Vagina (tissue), 2 donors: ENCODE data around the gene TFDP2. TPM values are rescaled to one million over a fixed set of nuclear protein-coding genes. Genes with fewer than 3 reads are reported as not detected.
"Not testable (repeated sequence)": the region's sequence is repeated elsewhere in the genome, so short reads cannot be mapped to it uniquely, and the experiment has no call there.

ENCODE experiments used
- DNase-seq, 2 donors: peaks; one replicate each; pipeline ENCODE4 v3.0.0-alpha.2; 2017; ENCODE audit errors: extremely low spot score in 2 of 2
- H3K27ac ChIP-seq: fragments of 200-600 bp; sonication (generic); one replicate; pipeline ENCODE4 v1.5.1; 2019
- H3K27me3 ChIP-seq: fragments of 200-600 bp; sonication (generic); one replicate; pipeline ENCODE4 v1.5.1; 2019
- H3K36me3 ChIP-seq, 2 donors: fragments of 200-600 bp; sonication (generic); one replicate each; pipeline ENCODE4 v1.5.1; 2017 to 2019
- H3K4me1 ChIP-seq: fragments of 200-600 bp; sonication (generic); one replicate; pipeline ENCODE4 v1.5.1; 2019
- H3K4me3 ChIP-seq, 2 donors: fragments of 200-600 bp; sonication (generic); 1 replicate in 1 of 2; 2 replicates in 1 of 2; pipeline ENCODE4 v1.5.1; 2016 to 2019
- H3K9me3 ChIP-seq: fragments of 200-600 bp; sonication (generic); one replicate; pipeline ENCODE4 v1.5.1; 2019
- CTCF ChIP-seq, 3 experiments: fragments of 450-650 bp in 2 of 3; fragments of 200-600 bp in 1 of 3; sonication (generic) in 1 of 3; IDR thresholded peaks; one replicate each; pipeline ENCODE4 v1.5.1; 2017 to 2019; ENCODE audit warnings: antibody characterized with exemption in 3 of 3, mild to moderate bottlenecking in 2 of 3, moderate library complexity in 2 of 3
- POLR2A ChIP-seq, 2 donors: fragments of 450-650 bp; IDR thresholded peaks; one replicate each; pipeline ENCODE4 v1.6.1; 2017; ENCODE audit warnings: antibody characterized with exemption in 2 of 2, mild to moderate bottlenecking in 2 of 2, moderate library complexity in 2 of 2
- POLR2AphosphoS5 ChIP-seq, 2 donors: sonication (generic); formaldehyde crosslinking; IDR thresholded peaks; one replicate each; pipeline ENCODE4 v1.9.0; 2017; ENCODE audit warnings: antibody characterized with exemption in 2 of 2, mild to moderate bottlenecking in 2 of 2, low read depth in 1 of 2; ENCODE audit not compliant: insufficient read depth in 1 of 2
- intact Hi-C: fragments of 100-400 bp; cut with DNase I; formaldehyde crosslinking; loops from one replicate; pipeline ENCODE4 v1.15.1; 2023
- total RNA-seq: library from RNA; depleted of rRNA; stranded (reverse); fragments of >200 nt; gene quantifications from one replicate; pipeline ENCODE4 v1.2.3, GENCODE V29; 2016

Gene TFDP2
- total RNA-seq, 1 donor from 2014 or later: 24.8 TPM

GRCh38 chr3:141994856-141995255 is 154.5 kb downstream of the TFDP2 start:
- TF ChIP-seq CTCF (IDR thresholded peaks at IDR 0.05): no peak
- TF ChIP-seq POLR2A (IDR thresholded peaks at IDR 0.05): no peak
- TF ChIP-seq POLR2AphosphoS5 (IDR thresholded peaks at IDR 0.05; ENCODE audit: insufficient read depth in 1 of 2, low read depth in 1 of 2): no peak
- intact Hi-C loops: no loop called here
- H3K4me3 ChIP-seq: no peak overlapping the region
- no peaks in the 10 kb centered on the region for H3K4me1 ChIP-seq
- no peaks in the 10 kb centered on the region for H3K9me3 ChIP-seq
- H3K36me3 ChIP-seq: no peaks in the 10 kb centered on the region
- no peak overlapping the region for H3K27ac ChIP-seq
- H3K27me3 ChIP-seq: no peaks in the 10 kb centered on the region
- DNase-seq: no peak

- no peak overlapping the region for H3K4me3 ChIP-seq
- DNase-seq: no peak
- no peaks in the 10 kb centered on the region for H3K36me3 ChIP-seq
- no peaks in the 10 kb centered on the region for H3K9me3 ChIP-seq
- no peaks in the 10 kb centered on the region for H3K27me3 ChIP-seq
- intact Hi-C loops: no loop called here
- no peaks in the 10 kb centered on the region for H3K4me1 ChIP-seq
- TF ChIP-seq POLR2A (IDR thresholded peaks at IDR 0.05) (no peak), POLR2AphosphoS5 (IDR thresholded peaks at IDR 0.05; ENCODE audit: insufficient read depth in 1 of 2, low read depth in 1 of 2) (no peak), CTCF (IDR thresholded peaks at IDR 0.05) (no peak)
- no peak overlapping the region for H3K27ac ChIP-seq
Measured at GRCh38 chr3:141992512-141992911, 156.8 kb downstream of the TFDP2 start.

- Histone ChIP-seq H3K9me3 (no peaks in the 10 kb centered on the region), H3K27ac (no peak overlapping the region), H3K27me3 (no peaks in the 10 kb centered on the region), H3K4me1 (no peaks in the 10 kb centered on the region), H3K36me3 (no peaks in the 10 kb centered on the region), H3K4me3 (no peak overlapping the region)
- no peak for DNase-seq
- no peak for TF ChIP-seq POLR2AphosphoS5 (IDR thresholded peaks at IDR 0.05; ENCODE audit: insufficient read depth in 1 of 2, low read depth in 1 of 2)
- no peak for TF ChIP-seq POLR2A (IDR thresholded peaks at IDR 0.05)
- TF ChIP-seq CTCF (IDR thresholded peaks at IDR 0.05): no peak
- intact Hi-C loops: no loop called here
Measured at GRCh38 chr3:141986548-141987107, 162.7 kb downstream of the TFDP2 start.

- TF ChIP-seq POLR2AphosphoS5 (IDR thresholded peaks at IDR 0.05; ENCODE audit: insufficient read depth in 1 of 2, low read depth in 1 of 2): no peak
- Histone ChIP-seq H3K4me1 (no peaks in the 10 kb centered on the region), H3K27me3 (no peaks in the 10 kb centered on the region), H3K27ac (no peak overlapping the region), H3K36me3 (no peaks in the 10 kb centered on the region), H3K4me3 (no peak overlapping the region), H3K9me3 (no peaks in the 10 kb centered on the region)
- DNase-seq: no peak
- intact Hi-C loops: no loop called here
Measured at GRCh38 chr3:141981084-141981483, 168.3 kb downstream of the TFDP2 start.

GRCh38 chr3:141979050-141979671 is 170.2 kb downstream of the TFDP2 start:
- Histone ChIP-seq H3K4me3 (no peak overlapping the region), H3K4me1 (no peaks in the 10 kb centered on the region), H3K27me3 (no peaks in the 10 kb centered on the region), H3K27ac (no peak overlapping the region), H3K9me3 (no peaks in the 10 kb centered on the region), H3K36me3 (no peaks in the 10 kb centered on the region)
- no peak for TF ChIP-seq POLR2A (IDR thresholded peaks at IDR 0.05)
- TF ChIP-seq CTCF (IDR thresholded peaks at IDR 0.05): no peak
- peak in 1 of 2 donors; percentile 14 for TF ChIP-seq POLR2AphosphoS5 (IDR thresholded peaks at IDR 0.05; ENCODE audit: insufficient read depth in 1 of 2, low read depth in 1 of 2)
- DNase-seq: no peak
- intact Hi-C loops: no loop called here

GRCh38 chr3:141974777-141975176 is 174.6 kb downstream of the TFDP2 start:
- H3K4me1 ChIP-seq, DNase-seq, H3K36me3 ChIP-seq, H3K27me3 ChIP-seq, intact Hi-C loops, H3K27ac ChIP-seq, H3K4me3 ChIP-seq, H3K9me3 ChIP-seq: not testable (repeated sequence)
